Measurements from ENCODE around the gene EID3. TPM values are rescaled to one million over a fixed set of nuclear protein-coding genes. Genes with fewer than 3 reads are reported as not detected.
A peak's percentile ranks its signal among the peaks of the same experiment; 100 is the strongest.

EID3 gene
- total and polyA plus RNA-seq, 9 of the 15 experiments (the other 6 are each of a cell fraction or from before 2014, with no cell fraction given), result 0.07 to 3.5 (median 0.42) TPM

GRCh38 chr12:104286516-104287482 lies 16.7 kb upstream of the EID3 start (continued):
- 0 out of 2 replicates have a peak, but pooled peaks have one; percentile 10 for TF ChIP-seq RREB1 (CRISPR knock-in tag; IDR thresholded peaks at IDR 0.05)
- no peak for TF ChIP-seq FIP1L1 (IDR thresholded peaks at IDR 0.05; ENCODE audit: low read depth, low read length, poor library complexity, severe bottlenecking)
- TF ChIP-seq USF2 (CRISPR knock-in tag; IDR thresholded peaks at IDR 0.05), result peak; percentile 29; the same call in 1 of the 2 replicates
- TF ChIP-seq CBFB (CRISPR knock-in tag; IDR thresholded peaks at IDR 0.05), result no peak; the same call in 1 of the 2 replicates
- TF ChIP-seq ZNF780A (CRISPR knock-in tag; IDR thresholded peaks at IDR 0.05), result no peak
- TF ChIP-seq PHB2 (IDR thresholded peaks at IDR 0.05; ENCODE audit: low read depth), result no peak
- no peak for TF ChIP-seq IRF9 (tag; IDR thresholded peaks at IDR 0.05)
- no peak for TF ChIP-seq DNMT1 (IDR thresholded peaks at IDR 0.05)
- TF ChIP-seq ERF (CRISPR knock-in tag; IDR thresholded peaks at IDR 0.05), result peak; percentile 18; the same call in 1 of the 2 replicates
- TF ChIP-seq NFRKB (IDR thresholded peaks at IDR 0.05; ENCODE audit: low read depth), result peak; percentile 81; the same call in 1 of the 2 replicates
- no peak for TF ChIP-seq COPS2 (conservative IDR thresholded peaks at IDR 0.05)
- peak in 1 of 2 experiments; percentile 65; a peak in 1 of 4 replicates for TF ChIP-seq UBTF (IDR thresholded peaks at IDR 0.05; ENCODE audit: borderline replicate concordance in 1 of 2, low read depth in 2 of 2, low read length in 2 of 2)
- peak; percentile 96 for TF ChIP-seq MLLT1 (IDR thresholded peaks at IDR 0.05)
- no peak for TF ChIP-seq ZKSCAN8 (CRISPR knock-in tag; IDR thresholded peaks at IDR 0.05)
- TF ChIP-seq MCM5 (IDR thresholded peaks at IDR 0.05; ENCODE audit: low read depth), result no peak
